Non-pigmented ciliary epithelial cell (primary cell): ENCODE measurements around the gene DNAJB2.
A peak's percentile ranks its signal among the peaks of the same experiment; 100 is the strongest.

ENCODE experiments used
- DNase-seq: peaks from one replicate; pipeline ENCODE4 v3.0.0-alpha.2; 2010; ENCODE audit warnings: low read depth

Gene DNAJB2

DNA sequence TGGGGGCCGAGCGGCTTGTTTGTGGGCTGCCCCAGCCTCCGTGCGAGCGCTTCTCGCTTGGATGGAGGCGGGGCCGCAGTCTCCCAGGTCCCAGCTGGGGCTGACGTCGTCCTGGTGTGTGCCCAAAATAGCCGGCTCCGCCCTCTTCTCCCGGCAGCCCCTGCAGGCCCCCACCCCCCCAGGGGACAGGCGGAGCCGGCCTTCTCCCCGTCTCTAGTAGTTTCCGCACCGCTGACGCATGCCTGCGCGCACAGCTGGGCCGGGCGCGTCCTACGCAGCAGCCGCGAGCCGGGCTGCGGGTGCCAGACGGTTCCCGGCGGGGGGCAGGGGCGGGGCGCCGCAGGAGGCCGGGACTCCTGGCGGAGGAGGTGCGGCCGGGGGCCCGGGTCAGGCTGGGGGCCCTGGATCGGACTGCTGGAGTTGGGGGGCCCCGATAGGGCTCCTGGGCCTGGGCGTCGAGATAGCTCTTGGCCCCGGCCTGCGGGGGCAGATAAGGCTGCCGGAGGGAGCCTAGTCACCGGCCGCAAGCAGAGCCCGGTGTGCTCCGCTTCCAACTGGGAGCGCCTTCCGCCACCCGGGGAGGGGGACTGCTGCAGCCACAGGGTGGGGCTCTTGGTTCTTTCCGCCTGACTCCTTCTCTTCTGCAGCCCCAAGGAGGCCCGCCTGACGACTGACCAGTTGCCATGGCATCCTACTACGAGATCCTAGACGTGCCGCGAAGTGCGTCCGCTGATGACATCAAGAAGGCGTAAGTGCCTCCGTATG lies at the start of gene DNAJB2:
Gene DNAJB2 (plus strand): TSS at position 216 of the 765 bp plus-strand sequence. CDS start 468 bp downstream, at position 684.
- DNase-seq, result peak; percentile 76

DNA sequence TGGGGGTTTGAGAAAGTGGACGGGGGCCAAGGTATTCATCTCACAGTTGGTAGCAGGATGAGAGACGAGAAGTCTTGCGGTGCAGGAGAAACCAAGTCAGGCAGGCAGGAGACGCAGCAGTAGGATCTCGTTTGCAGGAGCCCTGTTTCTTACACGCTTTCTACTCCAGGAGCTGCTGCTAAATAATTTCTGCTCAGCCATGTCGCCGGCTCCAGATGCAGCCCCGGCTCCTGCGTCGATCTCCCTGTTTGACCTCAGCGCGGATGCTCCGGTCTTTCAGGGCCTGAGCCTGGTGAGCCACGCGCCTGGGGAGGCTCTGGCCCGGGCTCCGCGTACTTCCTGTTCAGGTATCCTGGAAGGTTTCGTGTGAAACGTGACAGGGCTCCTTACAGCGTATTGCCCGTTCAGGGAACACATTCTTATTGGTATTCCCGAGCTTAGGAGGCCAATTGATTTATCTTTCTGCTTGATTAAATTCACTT lies 49.1 kb upstream of the DNAJB2 start:
- DNase-seq, result no peak

DNA sequence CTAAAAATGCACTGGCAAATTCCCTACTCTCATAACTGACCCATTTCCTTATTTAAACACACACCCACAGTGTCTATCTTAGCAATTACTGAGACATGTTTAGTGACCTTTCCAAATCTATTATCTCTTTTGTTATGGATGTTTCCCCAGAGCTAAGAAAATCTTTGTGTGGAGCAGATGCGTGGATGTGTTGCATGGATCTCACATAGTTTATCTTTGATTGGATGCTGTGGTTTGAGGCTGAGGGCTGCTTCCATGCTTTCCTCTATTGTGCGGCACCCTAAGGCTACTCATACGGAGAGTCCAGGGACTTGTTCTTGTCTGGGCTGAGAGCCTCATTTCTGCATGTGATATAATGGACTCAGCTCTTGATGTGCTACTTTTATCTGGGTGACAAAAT lies 44.8 kb upstream of the DNAJB2 start:
- DNase-seq, result no peak

DNA sequence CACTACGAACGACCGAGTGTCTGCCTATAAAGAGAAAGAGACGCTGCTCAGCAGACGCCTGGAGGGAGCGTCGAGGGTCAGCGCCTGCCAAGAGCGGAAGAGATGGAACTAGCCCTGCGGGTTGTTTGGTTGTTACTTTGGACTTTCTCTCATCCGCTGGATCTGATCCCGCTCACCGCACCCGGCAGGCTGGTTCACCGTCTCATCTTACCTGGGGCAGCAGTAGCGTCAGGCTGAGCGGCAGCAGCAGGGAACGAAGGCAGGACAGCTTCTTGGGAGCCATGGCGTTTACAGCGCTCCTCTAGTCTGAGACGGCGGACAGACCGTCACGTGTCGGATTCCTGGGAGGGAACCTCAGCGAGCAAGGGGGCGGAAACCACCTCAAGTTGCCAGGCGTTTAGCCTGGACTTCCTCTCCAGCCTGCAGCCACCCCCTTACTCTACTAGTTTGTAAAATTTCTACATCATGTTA lies 35.8 kb upstream of the DNAJB2 start:
- DNase-seq, result no peak

DNA sequence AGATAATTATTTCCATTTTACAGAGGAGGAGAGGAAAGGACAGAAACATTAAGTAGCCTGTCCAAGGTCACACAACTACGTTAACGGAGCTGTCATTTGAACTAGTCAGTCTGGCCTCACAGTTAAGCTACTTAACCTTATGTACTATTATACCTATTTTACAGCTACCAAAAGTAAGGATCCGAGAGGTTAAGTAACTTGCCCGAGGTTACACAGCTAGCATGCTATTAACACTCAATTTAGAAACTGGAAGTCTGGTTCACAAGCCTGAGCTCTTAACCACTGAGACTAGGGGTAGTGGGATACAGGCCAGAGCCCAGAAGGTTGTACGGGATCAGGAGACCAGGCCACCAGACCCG lies 34.4 kb upstream of the DNAJB2 start:
- DNase-seq, result no peak

DNA sequence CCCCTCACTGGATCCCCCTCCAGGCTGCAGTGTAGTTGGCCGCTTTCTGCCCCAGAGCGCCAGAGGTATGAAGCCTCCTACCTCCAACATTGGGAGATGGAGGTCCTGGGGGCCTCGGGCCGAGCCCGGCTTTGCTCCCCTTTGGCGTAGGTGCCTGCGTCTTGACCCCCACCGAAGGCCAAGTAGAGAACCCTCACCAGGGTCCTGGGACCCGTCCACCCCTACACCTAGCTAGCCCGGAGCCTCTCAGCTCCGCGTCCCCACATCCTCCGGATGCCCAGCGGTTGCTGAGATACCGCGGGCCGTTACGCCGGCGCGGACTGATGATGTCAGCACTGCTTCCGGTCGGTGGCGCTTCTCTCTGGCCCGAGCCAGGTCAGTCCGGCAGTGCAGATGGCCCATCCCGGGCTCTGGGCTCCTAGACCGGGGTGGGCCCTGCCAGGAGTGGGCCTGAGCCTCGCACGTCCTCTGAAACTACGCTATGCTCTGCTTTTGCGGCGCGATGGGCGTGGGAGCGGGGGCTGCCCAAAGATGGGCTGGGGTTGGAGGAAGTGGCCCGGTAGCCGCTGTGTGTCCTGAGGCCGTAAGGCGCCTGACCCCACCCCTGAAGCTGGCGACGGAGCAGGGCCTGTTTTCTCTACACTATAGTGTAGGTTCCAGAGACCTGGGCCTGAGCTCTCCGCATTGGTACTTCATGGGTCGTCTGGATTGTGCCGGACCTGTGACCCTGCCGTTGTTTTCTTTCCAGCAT lies 33.8 kb upstream of the DNAJB2 start, which contains the start of the genes GLB1L and STK16:
Gene GLB1L (minus strand): TSS at position 297 of the 751 bp plus-strand sequence. CDS start 1,871 bp downstream, outside the sequence.
Gene STK16 (plus strand): TSS at position 332 of the 751 bp plus-strand sequence. CDS start 521 bp downstream, outside the sequence.
- peak; percentile 65 for DNase-seq

DNA sequence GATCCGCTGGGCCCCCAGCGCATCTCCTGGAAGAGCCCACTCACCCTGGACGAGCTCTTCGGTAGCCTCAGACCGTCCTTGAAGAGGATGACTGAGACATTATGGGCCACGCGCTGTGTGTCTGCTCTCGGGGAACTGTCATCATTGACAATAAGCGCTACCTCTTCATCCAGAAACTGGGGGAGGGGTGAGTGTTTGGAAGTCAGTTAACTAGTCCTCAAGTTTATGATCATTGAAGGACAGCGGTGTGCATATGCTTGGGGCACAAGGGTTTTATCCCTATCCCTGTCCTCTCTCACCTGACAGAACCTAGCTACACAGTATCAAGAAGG lies 33.3 kb upstream of the DNAJB2 start:
- DNase-seq, result no peak

DNA sequence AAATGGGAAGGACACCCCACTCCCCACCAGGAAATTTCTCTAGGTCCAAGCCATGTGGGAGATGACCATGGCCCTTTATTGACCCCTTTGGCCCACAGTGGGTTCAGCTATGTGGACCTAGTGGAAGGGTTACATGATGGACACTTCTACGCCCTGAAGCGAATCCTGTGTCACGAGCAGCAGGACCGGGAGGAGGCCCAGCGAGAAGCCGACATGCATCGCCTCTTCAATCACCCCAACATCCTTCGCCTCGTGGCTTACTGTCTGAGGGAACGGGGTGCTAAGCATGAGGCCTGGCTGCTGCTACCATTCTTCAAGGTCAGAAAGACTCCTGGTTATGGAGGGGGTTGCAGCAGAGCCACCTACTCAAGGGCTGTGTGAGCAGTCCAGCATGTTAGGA lies 32.6 kb upstream of the DNAJB2 start:
- DNase-seq, result no peak

DNA sequence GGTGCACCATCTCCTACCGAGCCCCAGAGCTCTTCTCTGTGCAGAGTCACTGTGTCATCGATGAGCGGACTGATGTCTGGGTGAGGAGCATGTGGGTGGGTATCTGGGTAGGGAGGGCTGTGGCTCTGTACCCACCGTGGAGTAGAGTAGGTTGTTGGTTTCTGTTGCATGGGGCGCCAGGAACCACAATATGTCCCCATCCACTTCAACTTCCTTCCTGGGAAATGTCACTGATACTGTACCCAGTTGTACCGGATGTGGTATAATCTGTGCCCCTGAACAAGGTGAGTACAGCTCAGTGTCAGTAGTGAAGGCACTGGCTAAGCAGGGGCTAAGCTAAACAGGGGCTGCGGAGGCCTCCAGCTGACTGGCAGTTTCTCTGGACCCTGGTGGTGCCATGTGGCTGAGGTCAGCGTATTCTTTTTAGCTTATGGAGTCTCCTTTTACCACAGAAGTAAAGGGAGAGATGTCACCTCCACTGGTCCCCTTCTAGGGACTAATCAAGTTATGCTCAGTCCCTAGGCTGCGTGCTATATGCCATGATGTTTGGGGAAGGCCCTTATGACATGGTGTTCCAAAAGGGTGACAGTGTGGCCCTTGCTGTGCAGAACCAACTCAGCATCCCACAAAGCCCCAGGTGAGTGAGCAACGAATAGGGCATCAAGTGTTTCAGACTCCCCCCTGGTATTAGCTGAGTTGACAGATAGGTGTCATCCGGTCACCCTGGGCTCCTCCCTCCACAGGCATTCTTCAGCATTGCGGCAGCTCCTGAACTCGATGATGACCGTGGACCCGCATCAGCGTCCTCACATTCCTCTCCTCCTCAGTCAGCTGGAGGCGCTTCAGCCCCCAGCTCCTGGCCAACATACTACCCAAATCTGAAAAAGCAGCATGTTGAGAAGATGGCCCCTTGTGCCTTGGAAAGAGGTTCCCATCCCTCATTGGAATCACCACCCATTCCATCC lies 31.2 kb upstream of the DNAJB2 start:
- DNase-seq, result no peak

DNA sequence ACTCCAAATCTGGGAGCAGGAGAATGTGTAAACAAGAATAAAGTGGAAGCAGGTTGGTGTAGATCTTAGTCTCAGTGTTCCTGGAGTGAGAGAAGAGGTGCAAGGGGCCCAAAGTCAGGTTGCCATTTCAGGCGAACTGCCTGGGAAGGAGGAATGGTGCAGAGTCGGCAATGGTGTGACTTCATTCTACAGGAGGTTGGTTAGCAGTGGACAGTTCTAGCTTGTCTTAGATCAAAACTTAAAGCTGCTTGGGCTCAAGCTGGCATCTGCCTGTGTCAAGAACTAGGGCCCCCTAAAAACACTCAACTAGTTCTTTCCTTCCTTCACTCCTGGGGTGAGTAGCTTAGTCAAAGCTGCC lies 30.3 kb upstream of the DNAJB2 start:
- no peak for DNase-seq

DNA sequence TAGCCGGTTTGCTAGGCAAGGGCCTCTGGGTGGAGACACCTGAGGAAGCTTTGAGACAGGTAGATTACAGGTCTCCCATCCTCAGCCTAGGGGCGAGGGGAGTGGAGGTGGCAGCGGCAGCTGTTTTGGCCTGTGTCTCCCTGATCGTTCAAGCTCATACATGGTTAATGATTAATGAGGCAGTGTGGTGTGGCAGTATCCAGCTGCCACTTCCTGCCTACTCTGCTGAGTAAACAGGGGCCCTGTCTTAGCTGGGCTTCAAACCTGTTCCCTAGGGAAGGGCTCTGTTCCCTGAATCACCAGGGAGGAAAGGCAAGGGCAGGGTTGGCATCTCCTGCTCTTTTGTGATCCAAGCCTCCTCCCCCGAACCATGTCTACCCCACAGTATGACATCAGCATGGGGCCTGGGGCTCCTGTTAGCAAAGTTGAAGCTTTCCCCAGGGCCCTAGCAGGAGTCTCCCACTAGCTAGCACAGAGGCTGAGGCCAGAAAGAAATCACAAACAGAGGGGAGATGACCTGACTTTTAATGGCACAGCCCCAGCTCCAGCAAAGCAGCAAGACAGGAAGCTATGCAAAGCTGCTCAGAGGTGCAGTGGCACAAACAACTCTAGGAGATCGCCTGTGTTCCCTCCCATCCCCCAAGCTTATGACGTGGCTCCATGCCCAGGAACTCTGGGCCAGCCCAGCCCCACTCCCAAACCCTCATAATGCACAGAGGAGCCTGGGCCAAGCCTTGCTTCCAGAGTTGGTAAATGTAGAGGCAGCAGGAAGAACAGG lies 29.8 kb upstream of the DNAJB2 start:
- DNase-seq, result no peak

DNA sequence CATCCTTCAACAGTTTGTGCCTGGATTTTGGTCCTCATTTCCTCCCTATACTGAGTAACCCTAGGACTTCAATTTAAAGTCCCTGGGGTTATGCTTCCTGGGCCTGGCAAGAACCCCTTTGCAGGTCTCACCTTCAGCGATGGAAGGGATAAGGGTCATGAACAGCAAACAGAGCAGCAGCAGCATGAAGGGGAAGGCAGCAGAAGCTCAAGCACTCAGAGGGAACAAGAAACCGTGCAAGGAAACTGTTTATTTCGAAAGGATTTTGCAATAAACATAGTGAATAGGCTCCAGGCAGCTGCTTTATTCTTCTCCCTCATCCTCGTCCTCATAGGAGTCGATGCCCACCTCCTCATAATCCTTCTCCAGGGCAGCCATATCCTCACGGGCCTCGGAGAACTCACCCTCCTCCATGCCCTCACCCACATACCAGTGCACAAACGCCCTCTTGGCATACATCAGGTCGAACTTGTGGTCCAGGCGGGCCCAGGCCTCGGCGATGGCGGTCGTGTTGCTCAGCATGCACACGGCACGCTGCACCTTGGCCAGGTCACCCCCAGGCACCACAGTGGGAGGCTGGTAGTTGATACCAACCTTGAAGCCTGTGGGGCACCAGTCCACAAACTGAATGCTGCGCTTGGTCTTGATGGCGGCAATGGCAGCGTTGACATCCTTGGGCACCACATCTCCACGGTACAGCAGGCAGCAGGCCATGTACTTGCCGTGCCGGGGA lies 29.0 kb upstream of the DNAJB2 start:
- DNase-seq, result no peak

DNA sequence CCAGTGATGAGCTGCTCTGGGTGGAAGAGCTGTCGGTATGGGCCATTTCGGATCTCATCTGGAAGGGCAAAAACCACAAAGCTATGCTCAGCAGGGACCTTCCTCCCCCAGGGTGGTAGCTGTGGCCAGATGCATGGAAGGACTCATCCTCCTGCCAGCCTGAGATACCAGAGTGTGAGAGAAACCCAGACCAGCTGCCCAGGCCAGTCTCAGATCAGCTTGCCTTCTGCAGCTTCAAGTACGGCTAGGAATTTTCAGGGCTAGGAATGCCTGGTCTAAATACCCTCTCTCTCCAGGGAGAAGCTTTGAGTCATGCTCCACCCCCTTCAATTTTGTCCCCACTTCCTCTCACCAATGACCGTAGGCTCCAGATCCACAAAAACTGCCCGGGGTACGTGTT lies 27.5 kb upstream of the DNAJB2 start:
- no peak for DNase-seq

DNA sequence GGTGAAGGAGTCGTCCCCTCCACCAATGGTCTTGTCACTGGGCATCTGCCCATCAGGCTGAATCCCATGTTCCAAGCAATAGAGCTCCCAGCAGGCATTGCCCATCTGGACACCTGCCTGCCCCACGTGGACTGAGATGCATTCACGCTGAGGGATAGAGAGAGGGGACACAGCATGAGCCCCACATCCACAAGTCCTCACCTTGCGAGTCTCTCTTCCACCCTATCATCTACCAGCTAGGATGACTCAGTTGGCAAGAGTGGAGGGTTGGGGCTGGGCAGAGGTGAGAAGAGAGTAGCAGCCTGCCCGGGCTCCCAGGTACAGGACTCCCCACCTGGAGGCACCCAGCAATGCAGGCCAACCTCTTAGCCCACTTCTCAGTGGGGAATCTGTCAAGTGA lies 27.1 kb upstream of the DNAJB2 start:
- no peak for DNase-seq

DNA sequence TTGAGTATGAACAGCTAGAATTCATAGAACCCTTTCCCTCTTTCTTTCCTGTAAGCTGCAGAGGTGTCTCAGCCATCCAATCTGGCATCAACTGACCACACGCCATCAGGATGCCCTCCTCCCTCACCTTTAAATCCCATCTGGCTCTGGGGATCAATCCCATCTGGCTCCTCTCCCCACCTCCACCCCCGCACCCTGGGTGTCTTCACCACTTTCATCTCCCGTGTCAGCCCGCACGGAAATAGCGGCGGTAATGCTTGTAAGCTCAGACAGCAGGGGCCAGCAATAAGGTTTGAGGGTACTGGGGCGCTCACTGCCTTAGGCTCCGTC lies 26.6 kb upstream of the DNAJB2 start:
- no peak for DNase-seq

DNA sequence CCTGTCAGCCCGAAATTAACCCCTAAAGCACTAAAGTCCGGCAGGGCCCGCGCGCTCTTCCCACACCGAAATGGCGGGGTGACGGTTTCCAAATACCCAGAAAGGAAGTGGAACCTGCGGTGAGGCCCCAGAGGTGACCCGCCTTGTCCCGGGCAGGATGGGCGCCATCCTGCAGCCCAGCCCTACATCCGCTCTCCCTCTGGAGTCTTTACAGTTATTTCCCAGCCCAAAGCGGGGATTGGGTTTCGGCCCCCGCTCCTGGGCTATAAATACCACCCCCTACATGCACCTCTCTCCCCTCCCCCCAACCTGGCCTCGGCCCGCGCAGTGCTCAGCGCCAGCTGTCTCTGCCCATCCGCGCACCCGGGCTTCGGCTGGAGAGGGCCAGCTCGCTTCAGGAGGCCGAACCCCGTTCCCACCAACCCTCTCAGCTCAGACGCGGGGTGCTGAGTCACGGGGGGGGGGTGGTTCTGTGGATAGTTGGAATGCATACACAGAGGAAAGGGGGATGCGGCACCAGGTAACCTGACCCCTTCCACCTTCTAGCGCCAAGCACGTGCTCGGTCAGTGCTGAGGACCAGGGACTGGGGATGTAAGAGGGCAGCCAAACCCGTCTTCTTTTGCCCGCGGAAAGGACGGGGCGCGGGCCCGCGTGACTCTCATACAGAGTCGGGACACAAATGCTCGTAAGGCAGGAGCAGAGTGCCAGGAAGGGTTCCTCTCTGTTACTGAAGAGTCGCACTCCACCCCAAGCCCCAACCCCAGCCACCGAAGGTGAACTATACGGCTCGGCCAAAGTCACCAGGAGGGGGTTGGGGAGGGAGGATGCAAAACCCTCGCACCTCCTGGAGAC lies 26.0 kb upstream of the DNAJB2 start, which contains the start of gene TUBA4B:
Gene TUBA4B (plus strand): TSS at position 344 of the 853 bp plus-strand sequence. CDS start 165 bp downstream, at position 509.
- DNase-seq, result no peak

DNA sequence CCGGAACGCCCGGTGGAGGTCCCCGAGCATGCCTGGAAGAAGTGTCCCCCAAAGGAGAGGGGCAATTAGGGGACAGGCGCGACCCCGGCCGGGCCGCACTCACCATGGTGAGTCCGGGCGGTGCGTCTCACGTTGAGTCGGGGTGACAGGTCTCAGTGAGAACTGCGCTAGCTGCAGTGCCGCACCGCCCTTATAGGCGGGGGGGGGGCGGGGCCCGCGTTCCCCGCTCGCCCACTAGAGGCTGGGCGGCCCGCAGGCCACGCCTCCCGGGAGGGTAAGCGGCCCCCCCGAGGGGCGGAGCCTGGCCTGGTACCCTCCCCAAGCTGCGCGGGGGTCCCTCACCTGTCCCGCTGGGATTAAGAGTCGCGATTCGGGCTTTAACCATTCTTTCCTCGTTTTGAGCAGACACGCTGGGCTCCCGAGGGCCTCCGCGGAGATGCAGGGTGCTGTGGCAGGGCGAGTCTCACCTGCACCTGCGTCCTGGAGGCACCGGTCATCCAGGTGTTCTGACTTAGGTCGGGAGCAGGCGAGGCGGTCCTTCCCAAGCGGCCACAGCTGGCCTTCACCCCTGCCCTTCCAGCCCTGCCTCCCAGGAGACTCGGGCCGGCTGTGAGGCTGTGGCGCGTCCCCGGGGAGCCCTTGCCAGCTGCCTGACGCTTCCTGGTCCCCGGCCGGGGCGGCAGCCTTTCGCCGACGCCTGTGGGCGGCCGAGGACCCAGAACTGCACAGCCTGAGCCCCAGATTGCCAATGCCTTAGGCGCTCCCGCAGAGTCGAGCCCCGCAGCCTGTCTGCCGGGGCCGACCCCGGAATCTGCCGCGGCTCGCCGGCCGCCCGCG lies 25.2 kb upstream of the DNAJB2 start, which contains the start of gene TUBA4A:
Gene TUBA4A (minus strand): TSS at position 166 of the 837 bp plus-strand sequence. CDS start 60 bp downstream, at position 106.
- no peak for DNase-seq

DNA sequence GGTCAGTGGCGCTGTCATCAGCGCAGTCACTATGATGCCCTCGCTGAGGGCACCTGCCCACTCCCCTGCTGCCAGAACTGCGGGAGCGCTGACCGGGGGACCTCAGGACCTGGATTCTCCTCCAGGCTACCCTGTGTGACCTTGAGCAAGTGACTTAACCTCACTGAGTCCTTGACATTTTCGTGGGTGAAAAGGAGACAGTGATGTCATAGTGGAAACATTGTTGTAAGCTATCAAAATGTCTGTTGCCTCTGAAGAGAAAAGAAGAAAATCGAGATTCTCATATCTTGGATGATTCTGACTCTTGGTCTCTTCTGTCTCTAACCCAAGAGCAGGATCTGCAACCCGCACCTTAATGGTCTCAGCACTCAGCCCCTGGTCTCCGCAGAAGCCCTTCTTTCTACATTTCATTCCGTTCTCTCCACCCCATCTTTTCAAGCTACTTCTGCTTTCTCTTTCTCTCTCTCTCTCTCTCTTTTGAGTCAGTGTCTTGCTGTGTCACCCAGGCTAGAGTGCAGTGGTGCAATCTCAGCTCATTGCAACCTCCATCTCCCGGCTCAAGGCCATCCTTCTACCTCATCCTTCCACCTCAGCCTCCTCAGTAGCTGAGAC lies 24.5 kb upstream of the DNAJB2 start:
- DNase-seq, result no peak
